UCSD-AML1 (cell line): ENCODE results near the gene DCST2.

Experiments used
- DNase-seq: peaks from one replicate; lab custom pipeline; 2025; ENCODE audit not compliant: unreplicated experiment; lab: John Stamatoyannopoulos, UW

Gene DCST2

DNA sequence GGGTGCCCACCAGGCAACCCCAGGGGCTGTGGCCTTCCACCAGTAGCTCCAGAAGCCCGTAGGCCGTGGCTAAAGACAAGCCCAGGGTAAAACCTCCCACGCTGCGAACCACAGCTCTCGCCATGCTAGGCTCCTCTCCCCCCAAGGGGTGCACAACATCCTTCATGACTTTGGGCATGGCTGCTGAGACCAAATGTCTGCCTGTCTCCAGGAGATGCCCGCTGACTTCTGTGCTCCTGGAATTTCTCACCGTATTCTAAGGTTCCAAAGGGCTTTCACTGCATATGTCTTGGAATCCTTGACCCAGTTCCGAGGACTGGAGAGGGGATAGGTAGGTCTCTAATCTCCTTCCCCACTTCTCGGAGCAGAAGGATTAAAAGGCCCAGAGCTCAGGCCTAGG, at the start of gene DCST2, which contains the start of gene DCST1:
Gene DCST2 (minus strand): TSS at position 258 of the 400 bp plus-strand sequence. CDS start 80 bp downstream, at position 178.
Gene DCST1 (plus strand): TSS at position 301 of the 400 bp plus-strand sequence. CDS start 213 bp downstream, outside the sequence.
- DNase-seq: no peak

DNA sequence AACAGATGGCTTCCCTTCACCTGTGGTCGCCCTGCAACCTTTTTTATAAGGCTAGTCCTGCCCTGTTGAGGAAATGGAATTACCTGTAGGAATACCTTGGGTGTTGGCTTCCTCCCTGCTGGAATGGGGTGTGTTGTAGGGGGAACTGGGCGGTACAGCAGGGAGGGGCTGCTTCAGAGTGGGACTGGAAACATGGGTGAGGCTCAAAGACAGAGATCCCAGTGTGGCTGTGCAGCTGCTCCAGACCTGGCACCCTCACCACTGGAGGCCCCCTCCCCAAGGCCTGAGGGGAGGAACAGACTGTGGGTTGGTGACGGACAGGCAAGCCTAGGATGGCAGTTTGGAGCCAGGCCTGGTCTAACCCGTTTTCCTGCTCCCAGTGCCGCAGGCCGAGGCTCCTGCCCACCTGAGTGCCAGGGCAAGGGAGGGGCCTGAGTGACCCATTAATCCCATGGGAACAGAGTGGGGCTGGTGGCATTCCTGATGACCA, 49.5 kb upstream of the DCST2 start:
- DNase-seq: no peak

DNA sequence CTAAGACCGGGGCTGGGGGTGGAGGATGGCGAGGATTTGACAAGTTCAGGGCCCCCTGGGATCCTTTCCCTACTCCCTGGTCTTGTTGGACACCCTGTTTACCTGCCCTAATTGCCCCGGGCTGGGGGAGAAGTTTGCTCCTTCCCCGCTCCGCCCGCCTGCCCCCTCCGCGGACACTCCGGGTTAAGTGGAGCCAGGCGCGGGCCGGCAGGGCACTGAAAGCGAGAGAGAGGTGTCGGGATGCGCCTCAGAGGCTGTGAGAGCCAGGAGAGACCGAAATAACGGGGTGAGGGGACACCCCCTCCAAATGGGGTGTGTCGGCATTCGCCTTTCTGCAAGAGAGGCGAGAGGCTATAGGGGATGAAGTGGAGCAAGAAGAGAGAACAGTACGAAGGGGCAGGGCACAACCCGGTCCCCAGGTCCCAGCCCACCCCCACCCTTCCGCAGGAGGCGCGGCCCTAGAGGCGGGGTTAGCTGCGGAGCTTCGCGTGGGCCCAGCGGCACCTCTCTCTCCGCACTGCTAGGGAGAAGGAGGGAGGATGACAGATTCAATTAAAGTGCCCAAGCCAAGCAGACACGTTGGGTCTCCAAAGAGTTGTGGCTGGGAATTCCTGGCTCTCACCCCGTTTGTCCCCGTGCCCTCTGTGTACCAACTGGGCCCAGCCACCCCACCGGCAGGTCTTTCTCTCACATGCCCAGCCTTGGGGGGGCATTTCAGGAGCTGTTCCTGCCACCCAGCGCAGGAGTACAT, 48.9 kb upstream of the DCST2 start:
- DNase-seq: no peak

DNA sequence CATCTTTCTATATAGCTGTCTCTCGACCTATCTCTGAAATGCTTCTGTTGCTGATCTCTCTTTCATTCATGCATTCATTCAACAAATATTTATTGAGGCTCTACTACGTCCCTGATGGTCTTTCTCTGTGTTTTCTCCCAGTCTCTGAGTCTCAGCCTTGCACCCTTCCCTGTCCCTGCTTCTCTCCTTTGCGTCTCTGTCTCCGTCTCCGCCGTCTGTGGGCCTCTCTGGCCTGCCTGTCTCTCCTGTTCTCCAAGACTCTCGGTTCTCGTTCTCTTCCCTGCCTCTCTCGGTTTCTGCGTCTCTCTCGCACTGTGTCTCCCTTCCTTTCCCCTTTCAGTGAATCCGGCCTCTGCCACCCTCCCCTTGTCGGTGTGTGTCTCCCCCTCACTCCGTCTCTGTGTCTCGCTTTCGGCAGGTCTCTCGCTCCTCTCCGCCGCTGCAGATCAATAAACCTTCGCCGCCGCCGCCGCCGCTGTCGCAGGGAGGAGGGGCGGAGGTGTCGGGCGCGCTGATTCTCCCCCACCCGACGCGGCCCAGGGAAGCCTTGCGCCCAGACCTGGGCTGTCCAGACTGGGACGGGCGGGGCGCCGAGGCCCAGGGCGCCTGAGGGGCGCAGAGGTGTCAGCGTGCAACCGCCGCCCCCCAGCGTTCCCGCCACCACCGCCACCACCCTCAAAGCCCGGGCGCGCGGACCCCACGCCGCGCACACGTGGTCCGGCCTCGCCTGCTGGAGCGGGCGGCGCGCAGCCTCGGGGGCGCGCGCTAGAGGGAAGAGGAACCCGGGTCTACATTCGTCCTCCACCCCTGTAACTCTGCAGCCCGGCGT, 48.1 kb upstream of the DCST2 start:
- DNase-seq: no peak

DNA sequence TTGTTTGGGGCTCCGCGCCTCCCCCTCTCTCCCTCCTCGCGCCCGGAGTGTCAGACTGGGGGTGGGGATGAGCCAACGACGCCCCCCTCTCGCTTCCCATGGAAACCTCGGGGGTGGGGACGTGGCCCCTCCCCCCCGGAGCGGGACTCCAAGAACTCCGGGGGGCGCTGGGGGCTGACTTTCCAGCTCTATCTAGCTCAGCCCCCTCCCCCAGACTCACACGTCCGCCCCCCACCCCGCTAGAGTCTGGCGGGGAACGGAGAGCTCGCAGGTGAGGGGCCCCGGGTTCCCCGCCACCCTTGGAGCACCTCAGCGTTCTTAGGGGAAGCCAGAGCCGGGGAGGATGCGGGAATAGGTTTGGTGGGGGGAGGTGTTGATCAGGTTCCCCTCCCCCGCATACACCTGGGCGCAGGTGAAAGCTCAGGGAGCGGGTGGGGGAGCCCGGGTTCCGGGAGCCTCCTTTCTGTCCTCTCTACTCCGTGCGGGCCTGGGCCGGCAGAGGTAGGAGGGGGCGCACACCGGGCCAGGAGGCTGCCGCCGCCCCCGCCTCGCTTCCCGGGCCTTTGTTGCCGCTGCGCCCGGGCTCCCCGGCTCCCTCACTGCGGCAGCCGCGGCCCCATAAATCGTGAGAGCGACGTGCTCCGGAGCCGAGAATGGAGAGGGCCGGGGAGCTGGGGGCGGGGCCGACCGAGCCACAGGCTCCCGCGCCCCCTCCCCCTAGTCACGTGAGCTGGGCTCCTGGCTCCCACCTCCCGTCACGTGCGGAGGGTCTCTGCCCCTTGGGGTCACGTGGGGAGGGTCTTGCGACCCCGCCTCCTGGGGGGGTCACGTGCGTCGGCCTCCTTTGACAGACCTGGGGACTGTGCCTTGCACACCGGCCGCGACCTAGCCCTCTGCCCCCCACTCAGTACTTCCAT, 47.0 kb upstream of the DCST2 start:
- peak; percentile 29 for DNase-seq

DNA sequence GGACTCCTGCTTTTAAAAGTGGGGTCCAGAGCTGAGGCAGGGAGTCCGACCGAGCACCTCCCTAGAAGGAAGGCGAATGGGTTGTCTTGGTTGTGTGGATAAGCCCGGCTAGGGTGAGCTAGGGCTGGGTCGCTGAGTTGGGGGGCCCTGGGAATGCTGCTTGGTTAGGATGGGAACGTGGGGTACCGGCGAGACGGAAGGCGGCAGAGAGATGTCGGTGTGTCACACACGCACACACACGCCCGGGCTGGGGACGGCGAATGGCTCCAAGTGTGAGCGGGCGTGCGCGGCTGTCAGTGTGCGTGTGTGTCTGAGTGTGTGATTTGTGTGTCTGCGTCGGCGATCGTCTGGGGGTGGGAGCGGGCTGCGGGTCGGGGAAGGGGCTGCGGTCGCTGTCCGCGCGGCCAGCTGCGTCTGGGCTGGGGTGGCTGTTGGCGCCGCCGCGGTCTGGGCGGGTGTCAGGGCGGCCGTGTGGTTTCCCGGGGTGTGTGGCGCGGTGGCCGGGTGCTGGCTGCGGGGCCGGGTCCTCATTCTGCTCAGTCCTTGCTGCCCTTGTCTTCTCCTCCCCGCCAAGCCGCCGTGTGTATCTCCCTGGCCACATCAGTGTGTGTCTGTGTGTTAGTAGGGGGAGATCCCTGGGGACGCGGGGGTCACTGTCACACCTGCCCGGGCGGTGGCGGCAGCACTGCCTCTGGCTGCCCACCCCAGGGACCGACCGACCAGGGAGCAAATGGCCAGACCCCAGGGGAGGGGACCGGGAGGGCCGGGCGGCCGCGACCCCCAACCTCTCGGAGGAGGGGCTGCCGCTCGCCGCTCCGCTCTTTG, 46.1 kb upstream of the DCST2 start:
- no peak for DNase-seq

DNA sequence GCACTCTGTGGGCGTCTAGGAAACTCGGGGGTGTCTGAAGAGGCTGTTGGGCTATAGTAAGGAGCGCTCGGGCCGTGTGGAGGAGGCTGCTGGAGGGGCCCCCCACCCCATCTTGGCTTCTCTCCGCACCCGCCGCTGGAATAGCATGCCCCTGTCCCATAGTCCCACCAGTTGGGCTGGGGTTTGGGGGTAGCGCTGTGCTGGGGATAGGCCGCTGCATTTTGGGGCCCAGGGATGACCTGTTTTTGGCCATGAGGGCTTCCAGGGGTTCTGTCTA, 45.6 kb upstream of the DCST2 start:
- no peak for DNase-seq

DNA sequence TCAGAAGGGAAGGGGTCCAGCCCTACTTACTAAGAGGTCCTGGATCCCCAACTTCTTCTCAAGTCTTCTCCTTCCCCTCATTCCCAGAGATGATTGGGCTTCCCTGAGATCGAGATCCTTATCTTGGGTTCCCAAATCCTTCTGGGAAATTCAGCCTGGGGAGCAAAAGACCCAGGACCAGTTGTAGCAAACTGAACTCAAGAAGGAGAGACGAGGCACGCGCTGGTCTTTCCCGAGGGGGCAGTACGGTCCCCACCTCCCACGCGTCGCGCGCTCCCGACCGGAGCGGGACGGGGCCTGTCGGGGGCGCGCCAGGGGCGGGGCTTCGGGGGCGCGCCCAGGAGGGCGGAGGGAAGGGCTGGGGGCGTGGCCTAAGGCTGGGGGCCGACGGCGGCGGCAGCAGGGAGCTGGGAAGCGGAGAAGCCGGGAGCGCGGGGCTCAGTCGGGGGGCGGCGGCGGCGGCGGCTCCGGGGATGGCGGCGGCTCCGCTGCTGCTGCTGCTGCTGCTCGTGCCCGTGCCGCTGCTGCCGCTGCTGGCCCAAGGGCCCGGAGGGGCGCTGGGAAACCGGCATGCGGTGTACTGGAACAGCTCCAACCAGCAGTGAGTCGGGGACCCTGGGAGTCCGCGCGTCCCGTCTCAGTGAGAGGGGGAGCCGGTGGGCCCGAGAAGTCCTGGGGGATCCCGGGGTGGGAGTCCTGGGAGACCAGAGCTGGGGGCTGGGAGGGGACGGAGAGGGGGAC, 45.1 kb upstream of the DCST2 start, which contains the start of gene EFNA3:
Gene EFNA3 (plus strand): TSS at position 369 of the 741 bp plus-strand sequence. CDS start 105 bp downstream, at position 474.
- peak; percentile 71 for DNase-seq

DNA sequence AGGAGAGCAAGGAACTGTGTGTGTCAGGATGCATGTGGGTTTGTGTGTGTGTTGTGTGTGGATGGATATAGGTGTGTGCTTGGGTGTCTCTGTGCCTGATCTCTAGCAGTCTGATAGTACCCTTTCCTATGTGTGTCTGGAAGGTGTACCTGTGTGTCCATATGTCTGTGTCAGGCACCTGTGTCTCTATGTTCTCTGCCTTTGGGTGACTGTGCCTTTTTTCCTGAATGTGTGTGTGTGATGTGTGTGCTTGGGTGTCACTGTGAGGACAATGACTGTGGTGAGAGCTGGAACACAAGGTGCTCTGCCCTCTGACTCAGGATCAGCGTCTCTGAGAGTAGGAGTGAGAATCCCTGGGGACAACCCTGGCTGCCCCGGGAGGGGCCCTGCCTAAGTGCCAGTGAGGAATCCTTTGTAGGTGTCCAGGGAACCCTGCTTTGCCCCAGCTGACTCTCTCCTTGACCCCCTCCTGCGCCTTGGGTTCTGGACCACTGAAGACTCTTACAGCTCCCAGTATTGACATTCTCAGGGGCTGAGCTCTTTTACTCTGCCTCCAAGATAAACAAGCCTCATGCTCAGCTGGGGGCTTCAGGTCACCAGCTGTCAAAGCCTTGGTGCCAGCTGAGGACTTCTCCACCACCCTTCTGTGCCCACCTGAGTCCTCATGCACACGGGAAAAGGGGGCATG, 44.3 kb upstream of the DCST2 start:
- DNase-seq: no peak

DNA sequence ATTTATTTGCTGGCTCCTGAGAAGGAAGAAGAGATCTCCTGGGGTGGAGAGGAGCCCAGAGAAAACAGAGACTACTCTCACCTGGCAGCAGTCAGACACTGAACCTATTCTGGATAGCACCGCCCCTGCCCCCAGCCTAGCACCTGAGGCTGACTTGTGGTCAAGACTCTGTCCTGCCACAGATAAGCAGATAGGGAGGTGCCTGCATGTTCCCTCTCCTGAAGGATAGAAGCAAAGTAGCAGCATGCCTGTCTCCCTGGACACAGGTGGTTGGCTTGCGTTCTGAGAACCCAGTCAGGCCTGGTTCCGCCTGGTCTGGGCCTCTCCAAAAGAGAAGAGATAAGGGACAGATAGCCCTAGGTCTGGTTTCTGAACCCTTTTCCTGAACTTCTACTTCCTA, 43.8 kb upstream of the DCST2 start:
- no peak for DNase-seq

DNA sequence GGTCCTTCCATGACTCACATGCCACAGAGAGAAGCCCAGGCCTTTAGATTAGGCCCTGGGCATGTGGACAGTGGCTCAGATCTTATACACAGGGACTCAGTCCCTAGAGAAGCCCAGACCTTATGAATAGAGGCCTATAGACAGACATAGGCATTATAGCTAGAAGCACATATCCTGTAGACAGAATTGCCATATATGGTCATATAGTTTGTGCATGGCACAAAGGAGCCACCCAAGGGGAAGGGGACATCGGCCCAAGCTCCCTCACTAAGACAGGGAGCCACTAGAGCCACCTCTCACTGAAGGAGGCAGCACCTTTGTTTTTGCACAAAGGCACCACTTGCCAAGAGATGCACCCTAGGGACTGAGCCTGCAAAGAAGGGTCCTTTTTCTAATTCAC, 42.8 kb upstream of the DCST2 start:
- DNase-seq: no peak

DNA sequence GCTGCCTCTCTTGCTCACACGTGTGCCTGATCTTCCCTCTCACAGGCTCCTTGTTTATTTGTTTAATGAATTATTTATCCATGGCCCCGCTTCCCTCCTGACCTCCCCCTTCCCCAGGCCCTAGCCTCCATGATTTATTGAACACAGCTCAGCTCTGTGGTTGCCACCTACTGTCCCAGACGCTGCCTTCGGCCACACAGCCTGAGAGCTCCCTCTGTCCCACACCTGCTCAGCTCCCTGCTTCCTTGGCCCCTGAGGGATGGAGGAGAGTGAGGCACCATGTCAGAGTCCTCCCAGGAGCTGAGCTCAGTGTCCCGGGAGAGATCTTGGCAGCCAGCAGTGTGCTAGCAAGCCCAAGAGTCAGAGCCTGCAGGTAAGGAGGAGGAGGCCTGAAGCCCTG, 42.0 kb upstream of the DCST2 start:
- DNase-seq: no peak

DNA sequence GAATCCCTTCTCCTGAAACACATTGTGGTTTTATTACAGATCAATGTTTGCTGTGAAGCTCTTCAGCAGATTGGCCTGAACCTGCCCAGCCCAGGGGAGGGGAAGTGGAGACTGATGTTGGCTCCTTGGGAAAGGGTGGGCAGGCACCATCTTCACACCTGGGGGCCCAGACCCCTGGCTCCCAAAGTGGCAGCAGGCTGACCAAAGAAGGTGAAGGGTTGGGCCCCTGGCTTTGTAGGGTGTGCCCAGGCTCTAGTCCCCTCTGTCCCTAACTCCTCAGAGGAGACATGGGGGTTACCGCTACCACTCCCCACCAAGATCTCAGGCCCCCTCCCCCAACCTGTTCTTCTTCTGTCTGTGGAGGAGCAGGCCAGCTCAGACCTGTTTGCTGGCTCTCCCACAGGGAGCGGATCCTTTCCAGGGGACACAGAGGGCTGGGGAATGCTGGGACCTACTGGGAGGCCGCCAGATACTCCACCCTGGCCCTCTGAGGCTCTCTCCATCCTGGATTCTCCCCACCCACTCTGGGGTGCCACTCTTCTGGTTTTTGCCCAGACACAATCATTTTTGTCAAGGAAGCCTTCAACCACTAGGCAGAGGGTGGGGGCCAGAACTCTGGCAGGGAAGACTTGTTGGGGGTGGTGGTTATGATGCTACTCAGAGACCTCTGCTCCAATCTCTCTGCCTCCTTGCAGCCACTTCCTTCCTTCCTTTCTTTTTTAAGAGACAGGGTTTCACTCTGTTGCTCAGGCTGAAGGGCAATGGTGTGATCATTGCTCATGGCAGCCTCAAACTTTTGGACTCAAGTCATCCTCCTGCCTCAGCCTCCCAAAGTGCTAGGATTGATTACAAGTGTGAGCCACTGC, 40.0 kb upstream of the DCST2 start:
- DNase-seq: peak; percentile 62

DNA sequence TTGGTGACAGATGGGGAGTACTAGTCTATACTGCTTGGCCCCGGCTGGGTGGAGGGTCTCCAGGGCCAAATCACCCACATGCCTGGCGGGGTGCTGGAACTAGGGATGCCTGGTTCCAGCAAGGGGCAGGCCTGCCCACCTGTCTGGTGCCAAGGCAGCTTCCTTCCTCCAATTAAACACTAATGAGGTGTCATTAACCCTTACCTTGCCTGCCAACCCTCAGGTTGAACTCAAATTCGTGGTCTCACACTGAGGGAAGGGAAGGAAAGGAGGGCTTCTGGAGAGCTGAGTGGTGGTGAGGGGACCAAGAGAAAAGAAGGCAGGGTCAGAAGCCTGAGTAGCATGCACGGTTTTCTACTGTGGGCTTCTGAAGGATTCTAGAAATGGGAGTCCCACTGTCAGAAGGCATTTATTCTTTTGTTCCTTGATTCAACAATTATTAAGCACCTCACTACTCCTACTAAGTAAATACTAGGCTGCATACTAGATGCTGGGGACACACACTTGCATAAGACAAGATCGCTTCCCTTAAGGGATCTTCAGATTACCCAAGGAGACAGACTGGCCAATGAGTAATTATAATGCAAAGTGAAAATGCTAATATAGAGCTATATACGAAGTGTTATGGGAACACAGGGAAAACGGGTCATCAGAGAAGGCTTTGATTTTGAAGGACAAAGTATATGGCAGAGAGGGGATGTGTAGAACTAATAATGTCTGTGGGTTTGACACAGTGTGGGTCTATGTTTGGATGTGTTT, 39.1 kb upstream of the DCST2 start:
- DNase-seq: no peak

DNA sequence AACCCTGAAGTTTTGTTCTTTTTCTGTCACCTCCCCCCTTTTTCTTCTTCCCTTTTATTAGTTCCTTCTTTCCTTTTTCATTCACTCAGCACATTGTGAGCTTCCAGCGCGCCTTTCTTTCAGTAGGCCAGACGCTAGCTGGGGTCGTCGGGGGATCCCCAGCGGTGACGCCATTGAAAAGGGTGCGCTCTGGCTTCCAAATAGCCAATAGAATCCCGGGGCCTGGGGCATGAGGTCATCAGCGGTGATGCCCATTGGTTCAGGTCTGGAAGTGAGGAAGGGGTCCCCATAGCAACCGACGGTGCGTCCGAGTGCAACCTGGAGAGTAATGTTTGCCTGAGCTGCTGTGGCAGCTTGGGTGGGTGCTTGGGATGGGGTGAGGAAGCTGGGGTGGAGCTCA, 38.1 kb upstream of the DCST2 start:
- no peak for DNase-seq

DNA sequence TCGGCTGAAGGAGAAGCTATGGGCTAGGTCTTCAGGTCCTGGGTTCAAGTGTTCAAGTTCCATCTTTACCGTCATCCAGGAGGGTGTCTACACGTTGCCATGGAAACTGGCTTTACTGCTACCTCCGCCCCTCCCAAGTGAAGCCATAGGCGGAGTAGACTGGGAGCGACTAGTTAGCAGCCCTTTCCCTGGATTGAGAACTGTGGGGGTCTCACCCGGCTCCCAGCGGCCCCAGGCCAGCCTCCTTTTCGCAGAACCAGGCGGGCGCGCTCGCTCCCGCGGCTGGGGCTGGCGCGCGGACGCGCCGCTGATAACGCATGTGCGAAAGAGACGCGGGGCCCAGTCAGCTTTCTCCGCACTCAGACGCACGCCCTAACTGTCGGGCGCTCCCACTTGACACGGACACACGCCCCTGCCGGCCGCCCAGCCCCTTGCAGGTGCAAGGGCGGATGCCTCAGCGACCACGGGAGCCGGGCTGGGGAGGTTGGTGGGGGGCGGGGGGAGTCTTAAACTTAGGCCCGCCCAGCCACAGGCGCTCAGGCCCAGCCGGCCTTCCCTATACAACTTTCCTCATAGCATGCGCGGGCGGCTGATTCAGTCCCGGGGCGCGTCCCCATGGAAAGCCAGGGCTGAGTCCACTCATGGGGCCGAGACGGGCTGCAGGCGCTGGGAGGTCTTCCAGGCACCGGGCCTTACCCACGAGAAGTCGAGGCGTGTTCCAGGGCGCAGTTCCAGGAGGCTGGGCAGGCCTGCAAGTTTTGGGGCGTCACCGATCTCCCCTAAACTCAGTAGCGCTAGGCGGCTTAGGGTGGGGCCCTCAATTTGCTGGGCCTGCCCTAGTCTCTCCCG, 37.4 kb upstream of the DCST2 start:
- DNase-seq: no peak
